Measurements from ENCODE around the gene SOX8. TPM values are rescaled to one million over a fixed set of nuclear protein-coding genes. Genes with fewer than 3 reads are reported as not detected.

The SOX8 gene
- total RNA-seq, 1 experiment from 2014 or later = not detected

GRCh38 chr16:984736-985636 lies 3.4 kb downstream of the SOX8 start:
- Histone ChIP-seq H3K9me3 (ENCODE audit: low read length) (no peaks in the 10 kb centered on the region), H3K79me2 (ENCODE audit: low read length) (no peaks in the 10 kb centered on the region), H3K4me1 (ENCODE audit: low read length) (no peaks in the 10 kb centered on the region), H3K4me2 (ENCODE audit: low read depth, low read length, poor library complexity, severe bottlenecking) (no peak overlapping the region), H3K4me3 (ENCODE audit: low read length) (no peak overlapping the region), H3K9ac (ENCODE audit: low read length) (no peak overlapping the region), H4K20me1 (ENCODE audit: insufficient read depth, low read depth, low read length) (no peaks in the 10 kb centered on the region), H3K27ac (ENCODE audit: low read length) (no peak overlapping the region), H3K36me3 (ENCODE audit: insufficient read depth, low read length) (no peaks in the 10 kb centered on the region), H3K9me2 (replicated peaks; ENCODE audit: insufficient read depth, low read length) (no peaks in the 10 kb centered on the region), H3K27me3 (ENCODE audit: low read length) (no peaks in the 10 kb centered on the region), H2AFZ (ENCODE audit: low read length) (no peak overlapping the region)
- DNase-seq = no peak

GRCh38 chr16:985646-986400 lies 4.3 kb downstream of the SOX8 start:
- H4K20me1 ChIP-seq (ENCODE audit: insufficient read depth, low read depth, low read length) = no peaks in the 10 kb centered on the region
- no peaks in the 10 kb centered on the region for H3K9me2 ChIP-seq (replicated peaks; ENCODE audit: insufficient read depth, low read length)
- no peak overlapping the region for H3K27ac ChIP-seq (ENCODE audit: low read length)
- H3K27me3 ChIP-seq (ENCODE audit: low read length) = no peaks in the 10 kb centered on the region
- no peaks in the 10 kb centered on the region for H3K9me3 ChIP-seq (ENCODE audit: low read length)
- DNase-seq = no peak
- H3K4me1 ChIP-seq (ENCODE audit: low read length) = no peaks in the 10 kb centered on the region
- no peak overlapping the region for H2AFZ ChIP-seq (ENCODE audit: low read length)
- no peak overlapping the region for H3K4me3 ChIP-seq (ENCODE audit: low read length)
- H3K36me3 ChIP-seq (ENCODE audit: insufficient read depth, low read length) = no peaks in the 10 kb centered on the region
- no peaks in the 10 kb centered on the region for H3K79me2 ChIP-seq (ENCODE audit: low read length)
- H3K9ac ChIP-seq (ENCODE audit: low read length) = no peak overlapping the region
- no peak overlapping the region for H3K4me2 ChIP-seq (ENCODE audit: low read depth, low read length, poor library complexity, severe bottlenecking)

DNA sequence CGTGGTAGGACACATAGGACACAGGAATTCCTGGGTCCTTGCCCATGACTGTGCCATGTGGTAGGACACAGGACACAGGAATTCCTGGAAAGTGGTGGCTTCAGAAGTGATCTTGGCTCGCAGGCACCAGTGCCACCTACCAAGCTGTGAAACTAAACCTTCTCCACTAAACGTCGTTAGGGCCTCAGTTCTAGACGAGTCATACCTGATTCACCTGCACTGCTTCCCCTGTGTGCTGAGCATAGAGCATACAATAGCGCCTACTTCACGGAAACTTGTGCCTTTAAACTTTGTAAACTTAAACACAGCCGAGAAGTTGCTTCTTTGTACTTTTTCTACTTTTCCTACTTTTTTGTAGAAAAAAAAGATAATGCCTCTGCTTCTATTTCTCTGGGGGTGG lies 4.8 kb downstream of the SOX8 start:
- Histone ChIP-seq H2AFZ (ENCODE audit: low read length) (no peak overlapping the region), H3K9me3 (ENCODE audit: low read length) (no peaks in the 10 kb centered on the region), H4K20me1 (ENCODE audit: insufficient read depth, low read depth, low read length) (no peaks in the 10 kb centered on the region), H3K9ac (ENCODE audit: low read length) (no peak overlapping the region), H3K9me2 (replicated peaks; ENCODE audit: insufficient read depth, low read length) (no peaks in the 10 kb centered on the region), H3K27me3 (ENCODE audit: low read length) (no peaks in the 10 kb centered on the region), H3K27ac (ENCODE audit: low read length) (no peak overlapping the region), H3K4me2 (ENCODE audit: low read depth, low read length, poor library complexity, severe bottlenecking) (no peak overlapping the region), H3K36me3 (ENCODE audit: insufficient read depth, low read length) (no peaks in the 10 kb centered on the region), H3K4me3 (ENCODE audit: low read length) (no peak overlapping the region), H3K4me1 (ENCODE audit: low read length) (no peaks in the 10 kb centered on the region), H3K79me2 (ENCODE audit: low read length) (no peaks in the 10 kb centered on the region)
- DNase-seq = no peak

DNA sequence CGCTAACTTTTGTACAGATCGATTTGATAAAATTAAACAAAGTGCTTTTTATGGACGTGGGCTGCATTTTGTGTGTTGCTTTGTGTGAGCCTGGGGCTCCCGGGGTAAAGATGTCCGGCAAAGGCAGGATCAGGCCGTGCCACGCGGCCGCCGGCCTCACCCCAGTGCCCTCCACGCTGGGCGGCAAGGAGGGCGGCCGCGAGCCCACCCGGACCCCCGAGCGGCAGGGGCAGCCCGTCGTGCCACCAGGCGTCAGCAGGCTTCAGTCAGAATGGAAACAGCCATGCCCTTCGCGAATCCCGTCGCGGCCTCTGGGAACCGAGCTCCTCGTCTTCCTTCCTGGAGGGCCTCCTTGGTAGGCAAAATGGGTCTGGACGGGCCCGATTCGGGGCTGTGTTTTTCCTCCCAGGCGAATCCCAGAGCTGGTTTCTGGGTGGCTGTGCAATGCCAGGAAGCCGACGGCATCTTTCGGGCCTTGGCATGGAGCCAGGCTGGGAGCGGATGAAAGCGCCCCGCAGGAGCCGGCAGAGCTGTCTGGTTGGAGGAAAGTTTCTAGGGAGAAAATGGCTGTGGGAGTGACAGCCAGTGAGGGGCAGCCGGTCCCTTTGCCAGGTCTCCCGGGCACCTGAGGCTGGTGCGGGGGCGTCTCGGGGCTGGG lies 5.5 kb downstream of the SOX8 start:
- no peak for DNase-seq

DNA sequence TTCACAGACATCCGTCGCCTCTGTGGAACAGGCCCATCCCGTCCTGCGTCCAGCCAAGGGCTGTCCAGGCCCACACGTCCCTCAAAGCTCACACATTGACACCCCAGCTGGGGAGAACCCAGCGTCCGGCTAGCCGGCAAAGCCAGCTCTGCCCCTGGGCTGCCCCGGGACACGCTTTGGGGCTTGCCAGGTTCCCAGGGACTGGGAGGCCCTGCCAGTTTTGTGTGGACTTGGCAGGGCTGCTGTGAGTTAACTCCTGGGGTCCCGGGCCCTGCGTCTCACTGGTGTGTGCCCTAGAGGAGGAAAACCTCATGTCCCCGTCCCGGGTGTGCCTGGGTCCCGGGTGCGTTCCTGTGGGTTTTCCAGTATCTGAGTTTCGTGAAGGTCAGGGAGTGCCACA lies 6.3 kb downstream of the SOX8 start:
- no peak overlapping the region for H3K4me2 ChIP-seq (ENCODE audit: low read depth, low read length, poor library complexity, severe bottlenecking)
- no peaks in the 10 kb centered on the region for H3K36me3 ChIP-seq (ENCODE audit: insufficient read depth, low read length)
- H3K9ac ChIP-seq (ENCODE audit: low read length) = no peak overlapping the region
- no peaks in the 10 kb centered on the region for H4K20me1 ChIP-seq (ENCODE audit: insufficient read depth, low read depth, low read length)
- no peaks in the 10 kb centered on the region for H3K9me2 ChIP-seq (replicated peaks; ENCODE audit: insufficient read depth, low read length)
- no peak overlapping the region for H3K4me3 ChIP-seq (ENCODE audit: low read length)
- no peak overlapping the region for H2AFZ ChIP-seq (ENCODE audit: low read length)
- no peaks in the 10 kb centered on the region for H3K9me3 ChIP-seq (ENCODE audit: low read length)
- no peak for DNase-seq
- H3K27me3 ChIP-seq (ENCODE audit: low read length) = no peaks in the 10 kb centered on the region
- H3K79me2 ChIP-seq (ENCODE audit: low read length) = no peaks in the 10 kb centered on the region
- no peaks in the 10 kb centered on the region for H3K4me1 ChIP-seq (ENCODE audit: low read length)
- no peak overlapping the region for H3K27ac ChIP-seq (ENCODE audit: low read length)

More for the DNA sequence above, 5.5 kb downstream of the SOX8 start:
- no peaks in the 10 kb centered on the region for H3K4me1 ChIP-seq (ENCODE audit: low read length)
- no peaks in the 10 kb centered on the region for H3K36me3 ChIP-seq (ENCODE audit: insufficient read depth, low read length)
- no peak overlapping the region for H3K4me3 ChIP-seq (ENCODE audit: low read length)
- no peaks in the 10 kb centered on the region for H3K79me2 ChIP-seq (ENCODE audit: low read length)
- H3K27ac ChIP-seq (ENCODE audit: low read length) = no peak overlapping the region
- no peak overlapping the region for H3K4me2 ChIP-seq (ENCODE audit: low read depth, low read length, poor library complexity, severe bottlenecking)
- H2AFZ ChIP-seq (ENCODE audit: low read length) = no peak overlapping the region
- H3K9ac ChIP-seq (ENCODE audit: low read length) = no peak overlapping the region
- H4K20me1 ChIP-seq (ENCODE audit: insufficient read depth, low read depth, low read length) = no peaks in the 10 kb centered on the region
- H3K27me3 ChIP-seq (ENCODE audit: low read length) = no peaks in the 10 kb centered on the region
- no peaks in the 10 kb centered on the region for H3K9me2 ChIP-seq (replicated peaks; ENCODE audit: insufficient read depth, low read length)
- no peaks in the 10 kb centered on the region for H3K9me3 ChIP-seq (ENCODE audit: low read length)

GRCh38 chr16:988471-989353 lies 7.1 kb downstream of the SOX8 start:
- H3K9me3 ChIP-seq (ENCODE audit: low read length) = no peaks in the 10 kb centered on the region
- no peak overlapping the region for H2AFZ ChIP-seq (ENCODE audit: low read length)
- no peaks in the 10 kb centered on the region for H3K79me2 ChIP-seq (ENCODE audit: low read length)
- H3K9ac ChIP-seq (ENCODE audit: low read length) = no peak overlapping the region
- no peak overlapping the region for H3K27ac ChIP-seq (ENCODE audit: low read length)
- no peaks in the 10 kb centered on the region for H3K9me2 ChIP-seq (replicated peaks; ENCODE audit: insufficient read depth, low read length)
- DNase-seq = no peak
- H3K27me3 ChIP-seq (ENCODE audit: low read length) = no peaks in the 10 kb centered on the region
- no peaks in the 10 kb centered on the region for H3K36me3 ChIP-seq (ENCODE audit: insufficient read depth, low read length)
- H4K20me1 ChIP-seq (ENCODE audit: insufficient read depth, low read depth, low read length) = no peaks in the 10 kb centered on the region
- no peak overlapping the region for H3K4me3 ChIP-seq (ENCODE audit: low read length)
- H3K4me2 ChIP-seq (ENCODE audit: low read depth, low read length, poor library complexity, severe bottlenecking) = no peak overlapping the region
- no peaks in the 10 kb centered on the region for H3K4me1 ChIP-seq (ENCODE audit: low read length)

GRCh38 chr16:989354-989814 lies 7.8 kb downstream of the SOX8 start:
- Histone ChIP-seq H3K9me3 (ENCODE audit: low read length) (no peaks in the 10 kb centered on the region), H3K4me1 (ENCODE audit: low read length) (no peaks in the 10 kb centered on the region), H3K9ac (ENCODE audit: low read length) (no peak overlapping the region), H4K20me1 (ENCODE audit: insufficient read depth, low read depth, low read length) (no peaks in the 10 kb centered on the region), H2AFZ (ENCODE audit: low read length) (no peak overlapping the region), H3K4me2 (ENCODE audit: low read depth, low read length, poor library complexity, severe bottlenecking) (no peak overlapping the region), H3K79me2 (ENCODE audit: low read length) (no peaks in the 10 kb centered on the region), H3K9me2 (replicated peaks; ENCODE audit: insufficient read depth, low read length) (no peaks in the 10 kb centered on the region), H3K27me3 (ENCODE audit: low read length) (no peaks in the 10 kb centered on the region), H3K4me3 (ENCODE audit: low read length) (no peak overlapping the region), H3K27ac (ENCODE audit: low read length) (no peak overlapping the region), H3K36me3 (ENCODE audit: insufficient read depth, low read length) (no peaks in the 10 kb centered on the region)
- DNase-seq = no peak

Measured in Karpas-422 (cell line).